Heart right ventricle (tissue), 16 donors: ENCODE results near the gene ACER3. TPM values are rescaled to one million over a fixed set of nuclear protein-coding genes. Genes with fewer than 3 reads are reported as not detected.
A peak's percentile ranks its signal among the peaks of the same experiment; 100 is the strongest.
"Not testable (repeated sequence)": the region's sequence is repeated elsewhere in the genome, so short reads cannot be mapped to it uniquely, and the experiment has no call there.

ENCODE experiments used
- ATAC-seq, 8 donors: fragments of 200-7000 bp; cut with Tn5 transposase; one replicate each; pipeline ENCODE4 v1.9.1; 2020; ENCODE audit warnings: mild to moderate bottlenecking in 8 of 8, moderate library complexity in 8 of 8, moderate number of reproducible peaks in 1 of 8
- DNase-seq, 2 donors: peaks; one replicate each; pipeline ENCODE4 v3.0.0-alpha.2; 2020
- H3K27ac ChIP-seq, 10 donors: fragments of 200-600 bp; sonication (generic) in 2 of 10; one replicate each; pipeline versions ENCODE4 v1.5.0 to v1.8.0; 2020 to 2022; ENCODE audit warnings: mild to moderate bottlenecking in 3 of 10
- H3K27me3 ChIP-seq, 7 donors: fragments of 200-600 bp; one replicate each; pipeline ENCODE4 v1.8.0; 2021 to 2022; ENCODE audit warnings: mild to moderate bottlenecking in 2 of 7
- H3K36me3 ChIP-seq, 9 donors: fragments of 200-600 bp; sonication (generic) in 1 of 9; one replicate each; pipeline versions ENCODE4 v1.5.0 to v1.8.0; 2020 to 2022; ENCODE audit warnings: mild to moderate bottlenecking in 2 of 9
- H3K4me1 ChIP-seq, 9 donors: fragments of 200-600 bp; sonication (generic) in 1 of 9; one replicate each; pipeline versions ENCODE4 v1.5.0 to v1.8.0; 2020 to 2022; ENCODE audit warnings: mild to moderate bottlenecking in 4 of 9
- H3K4me3 ChIP-seq, 10 donors: fragments of 200-600 bp; sonication (generic) in 2 of 10; one replicate each; pipeline versions ENCODE4 v1.5.0 to v1.8.0; 2020 to 2022; ENCODE audit warnings: mild to moderate bottlenecking in 7 of 10, moderate library complexity in 2 of 10
- H3K9me3 ChIP-seq, 11 donors: fragments of 200-600 bp in 10 of 11; sonication (generic) in 2 of 11; one replicate each; pipeline versions ENCODE4 v1.5.0 to v1.8.0; 2013 to 2022; ENCODE audit warnings: mild to moderate bottlenecking in 2 of 11, control low read depth in 1 of 11, moderate library complexity in 1 of 11
- CTCF ChIP-seq, 9 donors: fragments of 200-600 bp; sonication (generic) in 2 of 9; IDR thresholded peaks; one replicate each; pipeline versions ENCODE4 v1.5.0 to v1.8.0; 2021 to 2022; ENCODE audit warnings: antibody characterized with exemption in 9 of 9, mild to moderate bottlenecking in 5 of 9, moderate library complexity in 1 of 9
- WGBS, 2 donors: extraction: QIAGEN DNeasy Blood & Tissue Kit; methylation state at CpG; one replicate each; pipeline ENCODE4 v1.1.7; 2013; ENCODE audit warnings: inconsistent platforms in 1 of 2; 5-methylcytosine and 5-hydroxymethylcytosine counted together
- intact Hi-C, 10 donors: fragments of 100-400 bp; cut with DNase I; formaldehyde crosslinking; loops; one replicate each; pipeline versions ENCODE4 v1.11.1 to v1.14.2; 2022
- polyA plus RNA-seq, 2 donors: library from polyadenylated mRNA; stranded (reverse); fragments of 200-250 nt; gene quantifications; one replicate each; pipeline ENCODE4 v1.2.3, GENCODE V29; 2013
- total RNA-seq, 10 donors: library from RNA; stranded (reverse); fragmentation: NEBNext Ultra II Directional in 3 of 10; extraction: Animal tissue kit (Norgen Biotek cat#: 25700) in 3 of 10; gene quantifications; one replicate each; pipeline versions ENCODE4 v1.2.1 to v1.2.4, GENCODE V29; 2021 to 2023
- donor health status: Arrhythmogenic right ventricular cardiomyopathy.
- donor health status: ischemic (EF 13 %, LVEDD 7.1; RV severe dilation, severe dysfunction).
- donor health status: healthy with polysubstance abuse.
- donor health status: DM: no; HTN: yes; CAD: no.
- donor health status: DM: no; HTN: no; CAD: no.
- donor health status: ischemic (EF 25% LVEDD 6.9; RV normal size, moderate dysfunction).
- donor health status: ischemic (EF 25% LVEDD 5.7; RV mildly dilated, moderate dysfunction).
- donor health status: healthy.
- donor health status: DM: yes; HTN: yes; CAD: no.
- donor health status: Ischemic cardiomyopathy.
- donor health status: ischemic (EF 35%, LVEDD 5.7; RV mildly dilated, moderate dysfunction).
- donor health status: nonischemic (EF 11% LVEDD 7.7; RV severe dilation, severe dysfunction).
- donor health status: DM: yes; HTN: yes; CAD: no.
- donor health status: PGD.
- donor health status: ischemic (EF 29% LVEDD 5.4; RV normal size, mild dysfunction).
- donor health status: nonischemic (EF 23%, LVEDD 6.1; RV moderate dilation, normal function).

The ACER3 gene
- total and polyA plus RNA-seq, 12 donors: 2.9 to 14.8 (median 9.6) TPM

- TF ChIP-seq CTCF (IDR thresholded peaks at IDR 0.05): no peak
- 91 to 93% methylated on average over 5 of the region's 5 CpGs for WGBS, 2 donors
- Histone ChIP-seq H3K4me3 (no peak overlapping the region), H3K27me3 (no peaks in the 10 kb centered on the region), H3K36me3 (no peaks in the 10 kb centered on the region), H3K4me1 (no peaks in the 10 kb centered on the region), H3K9me3 (peaks cover 0 to 33% (median 15%) of the 10 kb centered on the region in 11 donors), H3K27ac (no peak overlapping the region)
- no peak for ATAC-seq
- intact Hi-C loops: loop anchor here in 1 of 10 donors (10.0 kb wide), 1 partner anchor 125 kb away; no protein-coding TSS in a partner anchor
- no peak for DNase-seq
Measured at GRCh38 chr11:77059806-77060205, 199.1 kb downstream of the ACER3 start.

- peaks cover 0 to 33% (median 15%) of the 10 kb centered on the region in 11 donors for H3K9me3 ChIP-seq
- no peak overlapping the region for H3K4me3 ChIP-seq
- H3K27me3 ChIP-seq: no peaks in the 10 kb centered on the region
- no peak for ATAC-seq
- no peak for TF ChIP-seq CTCF (IDR thresholded peaks at IDR 0.05)
- intact Hi-C loops: no loop called here
- H3K36me3 ChIP-seq: no peaks in the 10 kb centered on the region
- DNase-seq: no peak
- no peak overlapping the region for H3K27ac ChIP-seq
- H3K4me1 ChIP-seq: no peaks in the 10 kb centered on the region
- 84% methylated on average over 4 of the region's 4 CpGs for WGBS, 2 donors
Measured at GRCh38 chr11:77060234-77060633, 199.5 kb downstream of the ACER3 start.

DNA sequence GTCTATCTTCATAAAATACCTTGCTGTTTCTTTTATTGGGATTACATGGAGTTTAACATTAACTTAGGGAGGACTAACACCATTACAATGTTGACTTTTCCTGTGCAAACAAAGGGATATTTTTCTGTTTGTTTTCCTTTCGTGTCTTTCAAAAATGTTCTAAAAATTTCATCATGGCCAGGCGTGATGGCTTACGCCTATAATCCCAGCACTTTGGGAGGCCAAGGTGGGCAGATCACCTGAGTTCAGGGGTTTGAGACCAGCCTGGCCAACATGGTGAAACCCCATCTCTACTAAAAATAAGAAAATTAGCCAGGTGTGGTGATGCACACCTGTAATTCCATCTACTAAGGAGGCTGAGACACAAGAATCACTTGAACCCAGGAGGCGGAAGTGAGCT lies 200.5 kb downstream of the ACER3 start:
- ATAC-seq, H3K27ac ChIP-seq, H3K27me3 ChIP-seq, DNase-seq, H3K4me3 ChIP-seq, H3K36me3 ChIP-seq, intact Hi-C loops, H3K4me1 ChIP-seq: not testable (repeated sequence)
- WGBS, 2 donors: 69 to 82% methylated on average over 4 of the region's 4 CpGs
- peaks cover 0 to 23% (median 9%) of the 10 kb centered on the region in 11 donors for H3K9me3 ChIP-seq

GRCh38 chr11:77062924-77063323 lies 202.2 kb downstream of the ACER3 start:
- intact Hi-C loops: no loop called here
- no peak overlapping the region for H3K4me3 ChIP-seq
- no peaks in the 10 kb centered on the region for H3K36me3 ChIP-seq
- no peak for DNase-seq
- peaks cover 0 to 9% (median 0%) of the 10 kb centered on the region in 11 donors for H3K9me3 ChIP-seq
- H3K4me1 ChIP-seq: peaks cover 0 to 12% (median 9%) of the 10 kb centered on the region in 9 donors
- H3K27me3 ChIP-seq: no peaks in the 10 kb centered on the region
- peak in 1 of 9 donors; percentile 8 for TF ChIP-seq CTCF (IDR thresholded peaks at IDR 0.05)
- H3K27ac ChIP-seq: no peak overlapping the region
- ATAC-seq: no peak

DNA sequence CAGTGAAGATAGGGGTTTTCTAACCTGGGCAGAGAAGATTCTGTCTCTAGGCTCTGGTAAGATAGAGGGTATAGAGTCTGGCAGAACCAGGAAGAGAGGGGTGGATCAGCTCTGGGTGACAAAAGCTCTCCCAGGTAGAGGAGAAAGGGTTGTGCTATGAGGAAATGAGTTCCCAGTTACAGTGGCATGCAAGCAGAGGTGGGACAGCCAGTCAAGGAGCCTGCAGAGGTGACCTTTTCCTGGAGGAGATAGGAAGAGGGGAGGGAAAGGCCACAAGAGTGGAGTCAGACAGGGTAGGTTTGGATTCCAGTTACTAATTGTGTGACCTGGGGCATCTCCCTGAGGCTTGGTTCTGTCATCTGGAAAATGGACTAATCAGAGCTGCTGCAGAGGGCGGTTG lies 202.7 kb downstream of the ACER3 start:
- no peak for ATAC-seq
- H3K36me3 ChIP-seq: no peaks in the 10 kb centered on the region
- H3K27me3 ChIP-seq: no peaks in the 10 kb centered on the region
- no peak for TF ChIP-seq CTCF (IDR thresholded peaks at IDR 0.05)
- no peak overlapping the region for H3K27ac ChIP-seq
- DNase-seq: no peak
- H3K9me3 ChIP-seq: peaks cover 0 to 9% (median 0%) of the 10 kb centered on the region in 11 donors
- intact Hi-C loops: no loop called here
- peaks cover 0 to 16% (median 9%) of the 10 kb centered on the region in 9 donors for H3K4me1 ChIP-seq
- WGBS, 2 donors: 100% methylated on average over 1 of the region's 1 CpG
- H3K4me3 ChIP-seq: no peak overlapping the region
